OCI-LY7 (cell line): Measurements from ENCODE around the gene NFATC4. TPM values are rescaled to one million over a fixed set of nuclear protein-coding genes. Genes with fewer than 3 reads are reported as not detected.

Source experiments
- BruUV-seq: library from RNA; stranded (reverse); fragments of 400-500 nt; replicated peaks from 2 replicates; lab custom pipeline; 2021; lab: Mats Ljungman, UMichigan
- CTCF ChIA-PET: fragments of 300-600 bp; sonication (Branson Sonifier 250); formaldehyde crosslinking; loops from one replicate; lab custom pipeline; 2022; ENCODE audit warnings: antibody characterized with exemption; ENCODE audit not compliant: unreplicated experiment; lab: Charles Lee
- POLR2A ChIA-PET: fragments of 300-600 bp; sonication (Branson Sonifier 250); formaldehyde crosslinking; loops from one replicate; lab custom pipeline; 2022; ENCODE audit warnings: antibody characterized with exemption; lab: Charles Lee
- DNase-seq: peaks from one replicate; pipeline ENCODE4 v3.0.0-alpha.2; 2015; ENCODE audit warnings: low spot score
- H2AFZ ChIP-seq: fragments of 200-600 bp; sonication (generic), shearing (Covaris generic); 2 replicates; pipeline ENCODE4 v1.6.1; 2014; ENCODE audit warnings: mild to moderate bottlenecking, antibody characterized with exemption, low read length, moderate library complexity
- H3K27ac ChIP-seq: fragments of 200-600 bp; sonication (generic); 2 replicates; pipeline ENCODE4 v1.5.1; 2014; ENCODE audit warnings: mixed run types, low read depth, mild to moderate bottlenecking, moderate library complexity, low read length, inconsistent platforms; ENCODE audit not compliant: poor library complexity, severe bottlenecking
- H3K36me3 ChIP-seq: fragments of 200-600 bp; sonication (generic); 2 replicates; pipeline ENCODE4 v1.6.1; 2014; ENCODE audit warnings: mild to moderate bottlenecking, antibody characterized with exemption, low read length, moderate library complexity, mixed read lengths; ENCODE audit not compliant: insufficient read depth
- H3K4me1 ChIP-seq: fragments of 200-600 bp; sonication (generic); 2 replicates; pipeline ENCODE4 v1.5.1; 2014; ENCODE audit warnings: mild to moderate bottlenecking, low read length; ENCODE audit not compliant: insufficient read depth, poor library complexity, severe bottlenecking
- H3K4me2 ChIP-seq: fragments of 200-600 bp; sonication (generic); 2 replicates; pipeline ENCODE4 v1.6.1; 2014; ENCODE audit warnings: mild to moderate bottlenecking, low read length
- H3K4me3 ChIP-seq: fragments of 200-600 bp; sonication (generic); 2 replicates; pipeline ENCODE4 v1.5.1; 2014; ENCODE audit warnings: mild to moderate bottlenecking, low read depth, low read length; ENCODE audit not compliant: poor library complexity, severe bottlenecking
- H3K79me2 ChIP-seq: fragments of 200-600 bp; sonication (generic); 2 replicates; pipeline ENCODE4 v1.6.1; 2016; ENCODE audit warnings: low read depth, mild to moderate bottlenecking, low read length, moderate library complexity, mixed read lengths; ENCODE audit not compliant: insufficient read depth
- H3K9me2 ChIP-seq: fragments of 200-600 bp; sonication (generic); 2 replicates; pipeline ENCODE4 v1.6.1; 2016; ENCODE audit warnings: mild to moderate bottlenecking, low read length, mixed read lengths; ENCODE audit not compliant: insufficient read depth
- H3K9me3 ChIP-seq: fragments of 200-600 bp; sonication (generic); 2 replicates; pipeline ENCODE4 v1.6.1; 2014; ENCODE audit warnings: mild to moderate bottlenecking, mixed run types, low read length, mixed read lengths
- H4K20me1 ChIP-seq: fragments of 200-600 bp; sonication (generic); 2 replicates; pipeline ENCODE4 v1.6.1; 2014; ENCODE audit warnings: mild to moderate bottlenecking, antibody characterized with exemption, low read length, moderate library complexity, mixed read lengths; ENCODE audit not compliant: insufficient read depth
- EZH2phosphoT487 ChIP-seq: fragments of 200-600 bp; sonication (generic); IDR thresholded peaks from 2 replicates; pipeline ENCODE4 v1.6.1; 2018; ENCODE audit warnings: low read depth, borderline replicate concordance, mild to moderate bottlenecking, mixed run types, antibody characterized with exemption, low read length, moderate library complexity, mixed read lengths
- intact Hi-C: fragments of 100-400 bp; cut with micrococcal nuclease; formaldehyde crosslinking; loops from one replicate; pipeline ENCODE4 v1.10.0; 2022; ENCODE audit not compliant: unreplicated experiment
- total RNA-seq, 2 experiments: library from RNA; depleted of rRNA in 1 of 2; stranded (reverse); fragments of >200 nt in 1 of 2; shearing (Covaris generic) in 1 of 2; gene quantifications; 2 replicates each; pipeline ENCODE4 v1.2.3, GENCODE V29; 2014 to 2022
- TF ChIP-seq, protein P1 (sequence below): fragments of 200-600 bp; sonication (generic); conservative IDR thresholded peaks from 2 replicates; pipeline ENCODE4 v1.5.1; 2014; ENCODE audit warnings: mild to moderate bottlenecking, antibody characterized with exemption, low read length, moderate library complexity, mixed read lengths

NFATC4 gene
- total RNA-seq, 2 experiments from 2014 or later: 72.2 to 96.6 TPM

DNA sequence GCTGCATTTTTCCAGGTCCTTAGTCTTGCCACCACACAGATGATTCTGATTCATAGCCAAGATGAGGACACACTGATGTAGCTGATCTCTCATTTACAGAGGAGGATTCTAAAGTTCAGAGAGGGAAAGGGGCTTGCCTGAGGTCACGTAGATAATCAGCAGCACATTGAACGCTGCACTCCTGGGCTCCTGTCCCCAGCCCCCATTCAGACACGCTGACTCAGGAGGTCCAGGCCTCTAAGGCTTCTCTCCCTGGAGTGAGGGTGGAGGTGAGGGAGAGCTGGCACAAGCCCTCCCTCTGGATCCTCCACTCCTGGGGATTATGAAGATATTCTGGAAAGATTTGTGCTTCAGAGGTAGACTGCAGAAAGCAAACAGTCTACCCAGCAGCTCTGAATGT, 10.3 kb downstream of the NFATC4 start:
- Histone ChIP-seq H3K36me3 (peaks cover 3% of the 10 kb centered on the region; the same call in 1 of the 2 replicates), H3K9me2 (no peaks in the 10 kb centered on the region), H4K20me1 (no peaks in the 10 kb centered on the region), H3K9me3 (no peaks in the 10 kb centered on the region), H3K27ac (no peak overlapping the region), H3K4me2 (no peak overlapping the region), H3K4me1 (no peaks in the 10 kb centered on the region), H3K79me2 (no peaks in the 10 kb centered on the region), H2AFZ (no peak overlapping the region), H3K4me3 (no peak overlapping the region)
- no TSS peak for BruUV-seq
- intact Hi-C loops: no loop called here
- TF ChIP-seq EZH2phosphoT487: no peak
- TF ChIP-seq, protein P1, sequence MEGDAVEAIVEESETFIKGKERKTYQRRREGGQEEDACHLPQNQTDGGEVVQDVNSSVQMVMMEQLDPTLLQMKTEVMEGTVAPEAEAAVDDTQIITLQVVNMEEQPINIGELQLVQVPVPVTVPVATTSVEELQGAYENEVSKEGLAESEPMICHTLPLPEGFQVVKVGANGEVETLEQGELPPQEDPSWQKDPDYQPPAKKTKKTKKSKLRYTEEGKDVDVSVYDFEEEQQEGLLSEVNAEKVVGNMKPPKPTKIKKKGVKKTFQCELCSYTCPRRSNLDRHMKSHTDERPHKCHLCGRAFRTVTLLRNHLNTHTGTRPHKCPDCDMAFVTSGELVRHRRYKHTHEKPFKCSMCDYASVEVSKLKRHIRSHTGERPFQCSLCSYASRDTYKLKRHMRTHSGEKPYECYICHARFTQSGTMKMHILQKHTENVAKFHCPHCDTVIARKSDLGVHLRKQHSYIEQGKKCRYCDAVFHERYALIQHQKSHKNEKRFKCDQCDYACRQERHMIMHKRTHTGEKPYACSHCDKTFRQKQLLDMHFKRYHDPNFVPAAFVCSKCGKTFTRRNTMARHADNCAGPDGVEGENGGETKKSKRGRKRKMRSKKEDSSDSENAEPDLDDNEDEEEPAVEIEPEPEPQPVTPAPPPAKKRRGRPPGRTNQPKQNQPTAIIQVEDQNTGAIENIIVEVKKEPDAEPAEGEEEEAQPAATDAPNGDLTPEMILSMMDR: no peak
- ChIA-PET CTCF (no interaction called here), POLR2A (interaction anchor here (0.9 kb wide), 1 partner anchor 53 kb away, joined by 3 read pairs; no protein-coding TSS in a partner anchor)
- no peak for DNase-seq

- TF ChIP-seq EZH2phosphoT487: no peak
- TF ChIP-seq, protein P1: no peak
- Histone ChIP-seq H3K4me1 (no peaks in the 10 kb centered on the region), H2AFZ (no peak overlapping the region), H3K9me2 (no peaks in the 10 kb centered on the region), H3K27ac (no peak overlapping the region), H3K79me2 (no peaks in the 10 kb centered on the region), H3K9me3 (no peaks in the 10 kb centered on the region), H4K20me1 (no peaks in the 10 kb centered on the region), H3K36me3 (no peaks in the 10 kb centered on the region), H3K4me3 (no peak overlapping the region), H3K4me2 (no peak overlapping the region)
- intact Hi-C loops: no loop called here
- CTCF ChIA-PET: no interaction called here
- no TSS peak for BruUV-seq
- POLR2A ChIA-PET: interaction anchor here (1.2 kb wide), 1 partner anchor 11 kb away, joined by 3 read pairs; no protein-coding TSS in a partner anchor
- DNase-seq: no peak
These were observed 11.3 kb downstream of the NFATC4 start for GRCh38 chr14:24378981-24379906.
